Osteoblast (primary cell): ENCODE data around the gene IL3. TPM values are rescaled to one million over a fixed set of nuclear protein-coding genes. Genes with fewer than 3 reads are reported as not detected.

Source experiments
- DNase-seq: peaks from one replicate; pipeline ENCODE4 v3.0.0; 2011; ENCODE audit warnings: low spot score, mixed read lengths; ENCODE audit not compliant: insufficient read length; ENCODE audit errors: missing footprints
- H2AFZ ChIP-seq: 2 replicates; pipeline ENCODE4 v1.6.0; 2011; ENCODE audit warnings: mild to moderate bottlenecking, low read length
- H3K27ac ChIP-seq: 2 replicates; pipeline ENCODE4 v1.5.1; 2011; ENCODE audit warnings: mild to moderate bottlenecking, low read depth, low read length, moderate library complexity
- H3K27me3 ChIP-seq: 2 replicates; pipeline ENCODE4 v1.6.0; 2012; ENCODE audit warnings: mild to moderate bottlenecking, control low read depth, inconsistent platforms, low read length, moderate library complexity; ENCODE audit not compliant: insufficient read depth
- H3K36me3 ChIP-seq: 2 replicates; pipeline ENCODE4 v1.5.1; 2011; ENCODE audit warnings: mild to moderate bottlenecking, low read length, control low read depth, moderate library complexity; ENCODE audit not compliant: insufficient read depth
- H3K4me1 ChIP-seq: 2 replicates; pipeline ENCODE4 v1.5.1; 2011; ENCODE audit warnings: mild to moderate bottlenecking, low read length, control low read depth, moderate library complexity; ENCODE audit not compliant: insufficient read depth
- H3K4me2 ChIP-seq: 2 replicates; pipeline ENCODE4 v1.6.0; 2011; ENCODE audit warnings: mild to moderate bottlenecking, low read length; ENCODE audit not compliant: insufficient read depth
- H3K4me3 ChIP-seq: fragments of 200-600 bp; sonication (generic); 3 replicates; pipeline ENCODE4 v1.5.1; 2012; ENCODE audit warnings: mild to moderate bottlenecking, low read length, inconsistent platforms; ENCODE audit not compliant: insufficient read depth
- H3K79me2 ChIP-seq: 2 replicates; pipeline ENCODE4 v1.6.0; 2012; ENCODE audit warnings: mild to moderate bottlenecking, low read length, control low read depth, inconsistent platforms; ENCODE audit not compliant: insufficient read depth
- H3K9me3 ChIP-seq: 2 replicates; pipeline ENCODE4 v1.5.1; 2011; ENCODE audit warnings: low read depth, low read length, control low read depth
- H4K20me1 ChIP-seq: 2 replicates; pipeline ENCODE4 v1.6.0; 2012; ENCODE audit warnings: mild to moderate bottlenecking, low read length, control low read depth; ENCODE audit not compliant: insufficient read depth
- CTCF ChIP-seq: IDR thresholded peaks from 2 replicates; pipeline ENCODE4 v1.5.1; 2011; ENCODE audit warnings: mild to moderate bottlenecking, low read depth, low read length, moderate library complexity; ENCODE audit errors: extremely low read depth
- total RNA-seq: library from RNA; depleted of rRNA; stranded (reverse); fragments of >200 nt; gene quantifications from 2 replicates; pipeline ENCODE4 v1.2.3, GENCODE V29; 2012

IL3 gene
- total RNA-seq, 1 donor: not detected

GRCh38 chr5:132094393-132095076, 34.1 kb downstream of the IL3 start:
- Histone ChIP-seq H3K27ac (peak overlapping the region; percentile 93), H4K20me1 (no peaks in the 10 kb centered on the region), H3K4me2 (peak overlapping the region; percentile 62), H3K27me3 (no peaks in the 10 kb centered on the region), H3K36me3 (no peaks in the 10 kb centered on the region), H3K4me3 (peak overlapping the region; percentile 16), H2AFZ (no peak overlapping the region), H3K9me3 (no peaks in the 10 kb centered on the region), H3K4me1 (peaks cover 45% of the 10 kb centered on the region), H3K79me2 (no peaks in the 10 kb centered on the region)
- DNase-seq: peak; percentile 94
- TF ChIP-seq CTCF: no peak

GRCh38 chr5:132095077-132095410, 34.6 kb downstream of the IL3 start:
- Histone ChIP-seq H3K4me3 (peak overlapping the region; percentile 16), H3K36me3 (no peaks in the 10 kb centered on the region), H3K79me2 (no peaks in the 10 kb centered on the region), H3K27me3 (no peaks in the 10 kb centered on the region), H3K4me2 (peak overlapping the region; percentile 62), H2AFZ (no peak overlapping the region), H4K20me1 (no peaks in the 10 kb centered on the region), H3K27ac (peak overlapping the region; percentile 93), H3K4me1 (peaks cover 45% of the 10 kb centered on the region), H3K9me3 (no peaks in the 10 kb centered on the region)
- no peak for TF ChIP-seq CTCF
- no peak for DNase-seq

GRCh38 chr5:132095424-132095972, 35.0 kb downstream of the IL3 start:
- Histone ChIP-seq H3K27me3 (no peaks in the 10 kb centered on the region), H3K79me2 (no peaks in the 10 kb centered on the region), H4K20me1 (no peaks in the 10 kb centered on the region), H3K9me3 (no peaks in the 10 kb centered on the region), H3K36me3 (no peaks in the 10 kb centered on the region), H3K4me1 (peaks cover 42% of the 10 kb centered on the region), H3K4me3 (peak overlapping the region; percentile 16), H3K27ac (peak overlapping the region; percentile 93), H3K4me2 (peak overlapping the region; percentile 62), H2AFZ (no peak overlapping the region)
- no peak for TF ChIP-seq CTCF
- peak; percentile 14 for DNase-seq

GRCh38 chr5:132096904-132097303, 36.4 kb downstream of the IL3 start:
- H2AFZ ChIP-seq: no peak overlapping the region
- H3K79me2 ChIP-seq: no peaks in the 10 kb centered on the region
- H3K4me1 ChIP-seq: peaks cover 42% of the 10 kb centered on the region
- H3K36me3 ChIP-seq: no peaks in the 10 kb centered on the region
- no peaks in the 10 kb centered on the region for H3K9me3 ChIP-seq
- no peak for TF ChIP-seq CTCF
- no peak overlapping the region for H3K4me3 ChIP-seq
- no peak overlapping the region for H3K27ac ChIP-seq
- DNase-seq: peak; percentile 26
- H4K20me1 ChIP-seq: no peaks in the 10 kb centered on the region
- no peak overlapping the region for H3K4me2 ChIP-seq
- H3K27me3 ChIP-seq: no peaks in the 10 kb centered on the region
